GM19351 (cell line): Measurements from ENCODE around the gene KIF4A.
"Not testable (repeated sequence)": the region's sequence is repeated elsewhere in the genome, so short reads cannot be mapped to it uniquely, and the experiment has no call there.

Experiments
- ATAC-seq: cut with Tn5 transposase; IDR thresholded peaks from one replicate; pipeline ENCODE4 v1.9.1; 2021; ENCODE audit warnings: mild to moderate bottlenecking, moderate library complexity; ENCODE audit not compliant: unreplicated experiment

KIF4A gene

DNA sequence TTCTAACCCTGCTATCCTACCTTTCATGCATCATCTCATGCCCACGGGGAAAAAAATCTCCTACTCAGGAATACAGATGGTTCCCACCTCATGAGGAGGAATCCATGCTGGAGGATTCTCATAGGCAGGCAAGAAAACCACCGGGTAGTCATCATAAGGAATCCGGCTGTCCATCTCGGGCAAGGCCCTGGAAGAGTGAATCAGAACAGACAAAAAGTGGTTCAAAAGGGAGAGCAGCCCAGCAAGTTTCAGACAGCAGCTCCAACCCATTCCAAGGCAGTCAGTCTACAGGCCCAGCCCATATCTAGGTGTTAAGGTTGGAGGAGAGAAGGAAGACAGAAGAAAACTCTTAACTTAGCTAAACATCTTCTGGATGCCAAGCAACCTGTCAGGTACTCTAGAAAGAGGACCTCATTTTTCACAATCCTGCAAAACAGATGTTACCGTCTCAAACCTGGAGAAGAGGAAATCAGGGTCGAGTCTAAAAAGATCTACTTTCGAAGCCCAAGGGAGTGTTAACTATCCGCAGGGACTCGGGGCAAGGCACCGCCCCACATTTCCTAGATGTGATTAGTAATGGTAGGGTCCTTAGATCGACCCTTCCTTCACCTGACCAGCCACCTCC is 624 bp upstream of the KIF4A start:
- peak; percentile 3 for ATAC-seq

DNA sequence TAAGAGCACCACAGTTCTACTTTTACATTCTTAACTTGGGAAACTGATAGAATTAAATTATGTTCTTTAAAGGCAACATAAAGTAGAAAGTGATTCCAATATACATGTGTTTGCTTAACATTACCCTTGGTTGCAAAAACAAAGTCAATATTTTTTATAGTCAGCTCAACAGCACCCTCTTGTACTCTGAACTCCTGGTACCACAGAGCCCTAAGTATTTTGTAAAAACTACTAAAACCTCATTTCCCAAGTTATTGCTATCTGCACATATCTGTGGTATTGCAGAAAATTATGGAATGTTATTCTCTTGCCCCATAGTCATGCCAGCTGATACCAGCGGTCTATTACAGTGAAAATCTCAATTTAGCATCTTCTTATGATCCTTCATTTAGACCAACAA is 2.9 kb downstream of the KIF4A start:
- no peak for ATAC-seq

DNA sequence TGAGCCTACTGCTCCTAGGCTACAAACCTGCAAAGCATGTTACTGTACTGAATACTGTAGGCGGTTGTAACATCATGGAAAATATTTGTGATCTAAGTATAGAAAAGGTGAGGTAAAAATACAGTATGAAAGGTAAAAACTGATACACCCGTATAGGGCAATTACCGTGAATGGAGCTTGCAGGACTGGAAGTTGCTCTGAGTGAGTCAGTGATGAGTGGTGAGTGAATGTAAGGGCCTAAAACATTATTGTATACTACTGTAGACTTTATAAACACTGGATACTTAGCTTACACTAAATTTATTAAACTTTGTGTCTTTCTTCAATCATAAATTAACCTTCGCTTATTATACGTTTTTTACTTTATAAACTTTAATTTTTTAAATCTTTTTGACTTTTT is 3.7 kb downstream of the KIF4A start:
- no peak for ATAC-seq

DNA sequence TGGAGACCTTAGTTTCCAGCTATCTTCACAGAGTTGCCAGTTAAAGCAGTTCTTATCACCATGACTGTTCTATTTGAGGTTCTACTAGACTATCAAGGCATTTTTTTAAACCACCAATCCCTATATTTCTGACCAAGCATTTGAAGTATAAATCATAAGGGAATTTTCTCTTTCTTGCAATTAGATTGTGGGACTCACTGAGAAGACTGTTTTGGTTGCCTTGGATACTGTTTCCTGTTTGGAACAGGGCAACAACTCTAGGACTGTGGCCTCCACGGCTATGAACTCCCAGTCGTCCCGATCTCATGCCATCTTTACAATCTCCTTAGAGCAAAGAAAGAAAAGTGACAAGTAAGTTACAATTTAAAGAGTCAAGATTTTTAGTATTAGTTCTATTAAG is 11.8 kb downstream of the KIF4A start:
- ATAC-seq, result no peak

DNA sequence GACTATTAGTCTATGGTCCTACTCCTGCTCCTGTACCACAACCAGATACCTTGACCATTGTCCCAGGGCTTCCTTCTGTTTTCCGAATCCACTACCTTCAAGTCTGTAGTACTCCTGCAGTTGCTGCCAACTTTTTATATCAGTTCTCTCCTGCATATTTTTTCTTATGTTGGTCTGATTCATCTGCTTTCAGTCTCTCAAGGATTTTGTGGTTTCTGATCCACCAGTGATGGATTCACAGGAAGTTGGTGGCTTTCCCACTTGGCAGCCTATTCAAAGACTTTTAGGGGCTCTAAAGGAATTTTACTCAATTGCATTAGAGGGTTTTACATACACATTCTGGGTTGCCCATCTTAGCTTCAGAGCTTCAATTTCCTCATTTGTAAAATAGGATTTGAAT is 23.6 kb downstream of the KIF4A start:
- no peak for ATAC-seq

DNA sequence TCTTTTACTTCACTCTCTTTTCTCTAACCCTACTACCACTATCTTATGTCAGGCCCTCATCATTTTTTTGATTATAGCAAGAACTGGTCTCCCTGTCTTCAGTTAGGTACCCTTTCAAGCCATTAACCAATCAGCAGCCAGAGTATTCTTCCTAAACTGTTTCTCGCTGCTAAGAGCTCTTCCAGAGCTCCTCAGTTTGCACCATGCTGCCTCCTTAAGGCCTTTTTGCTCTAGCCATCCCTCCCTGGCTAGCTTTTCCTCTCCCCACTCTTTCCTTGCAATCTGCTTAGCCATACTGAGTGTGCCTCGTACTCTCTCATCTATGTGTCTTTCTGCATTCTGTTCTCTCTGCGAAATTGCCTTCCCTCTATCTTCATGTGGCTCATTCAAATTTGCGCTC is 32.9 kb downstream of the KIF4A start:
- no peak for ATAC-seq

DNA sequence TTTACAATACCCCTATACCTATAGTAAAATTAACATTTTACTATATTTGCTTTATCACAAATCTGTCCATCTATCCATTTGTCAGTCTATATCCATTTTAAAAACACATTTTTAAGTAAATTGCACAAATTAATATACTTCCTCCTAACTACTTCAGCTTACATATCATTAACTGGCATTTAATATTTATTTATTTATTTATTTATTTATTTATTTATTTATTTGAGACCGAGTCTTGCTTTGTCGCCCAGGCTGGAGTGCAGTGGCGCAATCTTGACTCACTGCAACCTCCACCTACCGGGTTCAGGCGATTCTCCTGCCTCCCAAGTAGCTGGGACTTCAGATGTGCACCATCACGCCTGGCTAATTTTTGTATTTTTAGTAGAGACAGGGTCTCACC is 33.7 kb downstream of the KIF4A start:
- not testable (repeated sequence) for ATAC-seq

DNA sequence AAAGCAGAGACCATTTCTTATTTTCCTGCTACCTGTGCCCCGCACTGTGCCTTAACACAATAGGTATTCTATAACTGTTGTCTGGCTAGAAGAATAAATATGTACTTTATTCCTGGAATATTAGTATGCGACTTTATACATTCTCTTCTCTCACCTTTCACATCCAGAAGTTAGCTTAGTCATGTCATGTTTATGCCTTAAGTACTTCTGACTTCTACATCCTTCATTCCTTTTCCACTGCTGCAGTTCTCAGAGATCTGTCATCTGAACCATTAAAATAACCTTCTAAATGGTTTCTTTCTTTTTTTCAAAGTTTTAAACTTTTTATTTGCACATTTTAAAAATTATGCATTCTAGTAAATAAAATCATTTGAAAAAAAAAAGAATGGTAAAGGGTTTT is 34.4 kb downstream of the KIF4A start:
- no peak for ATAC-seq

DNA sequence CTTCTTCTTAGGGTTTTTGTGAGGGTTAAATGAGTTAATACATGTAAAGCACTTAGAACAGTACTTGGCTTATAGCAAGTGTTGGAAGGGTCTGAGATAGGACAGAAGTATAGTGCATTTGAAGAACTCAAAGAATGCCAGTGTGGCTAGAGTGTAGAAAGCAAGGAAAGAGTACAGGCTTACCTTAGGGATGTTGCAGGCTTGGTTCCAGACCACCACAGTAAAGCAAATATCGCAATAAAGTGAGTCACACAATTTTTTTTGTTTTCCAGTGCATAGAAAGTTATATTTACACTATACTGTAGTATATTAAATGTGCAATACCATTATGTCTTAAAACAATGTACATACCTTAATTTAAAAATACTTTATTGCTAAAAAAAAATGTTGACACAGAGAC is 41.3 kb downstream of the KIF4A start:
- ATAC-seq, result no peak

DNA sequence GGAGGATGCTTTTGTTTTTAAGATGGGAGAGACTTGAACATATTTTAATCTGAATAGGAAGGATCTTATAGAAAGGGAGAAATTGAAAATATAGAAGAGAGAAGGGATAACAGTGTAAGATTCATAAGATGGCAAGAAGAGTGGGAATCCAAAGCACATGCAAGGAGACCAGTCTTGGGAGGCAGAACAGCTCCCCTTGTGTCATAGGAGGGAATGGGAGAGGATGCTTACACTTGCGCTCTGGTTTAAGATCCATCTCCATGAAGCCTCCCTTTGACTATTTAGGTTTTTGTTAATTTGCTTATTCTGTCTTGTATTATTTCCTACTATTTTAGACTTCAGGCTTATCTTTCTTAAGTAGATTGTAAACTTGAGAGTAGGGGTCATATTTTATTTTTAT is 42.7 kb downstream of the KIF4A start:
- ATAC-seq, result no peak

DNA sequence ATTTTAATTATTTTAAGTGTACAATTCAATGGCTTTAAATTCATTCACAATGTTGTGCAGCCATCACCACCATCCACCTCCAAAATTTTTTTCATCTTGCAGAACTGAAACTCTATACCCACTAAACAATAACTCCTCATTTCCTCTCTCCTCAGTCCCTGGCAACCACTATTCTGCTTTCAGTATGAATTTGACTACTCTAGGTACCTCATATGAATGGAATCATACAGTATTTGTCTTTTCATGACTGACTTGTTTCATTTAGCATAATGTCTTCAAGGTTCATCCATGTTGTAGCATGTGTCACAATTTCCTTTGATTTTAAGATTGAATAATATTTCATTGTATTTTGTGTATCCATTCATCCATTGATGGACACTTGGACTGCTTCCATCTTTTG is 46.9 kb downstream of the KIF4A start:
- peak; percentile 100 for ATAC-seq

DNA sequence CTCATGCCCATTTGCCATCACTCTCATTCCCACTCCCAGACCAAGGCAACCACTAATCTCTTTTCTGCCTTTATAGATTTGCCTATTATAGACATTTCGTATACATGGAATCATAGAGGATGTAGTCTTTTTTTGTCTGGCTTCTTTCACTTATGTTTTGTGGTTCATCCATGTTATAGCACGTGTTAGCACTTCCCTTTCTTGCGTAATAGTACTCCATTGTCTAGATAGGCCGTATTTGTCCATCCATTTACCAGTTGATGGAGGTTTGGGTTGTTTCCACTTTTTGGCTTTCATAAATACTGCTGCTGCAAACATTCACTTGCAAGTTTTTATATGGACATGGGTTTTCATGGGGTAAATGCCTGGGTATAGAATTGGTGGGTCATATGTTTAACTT is 48.4 kb downstream of the KIF4A start:
- ATAC-seq, result no peak

DNA sequence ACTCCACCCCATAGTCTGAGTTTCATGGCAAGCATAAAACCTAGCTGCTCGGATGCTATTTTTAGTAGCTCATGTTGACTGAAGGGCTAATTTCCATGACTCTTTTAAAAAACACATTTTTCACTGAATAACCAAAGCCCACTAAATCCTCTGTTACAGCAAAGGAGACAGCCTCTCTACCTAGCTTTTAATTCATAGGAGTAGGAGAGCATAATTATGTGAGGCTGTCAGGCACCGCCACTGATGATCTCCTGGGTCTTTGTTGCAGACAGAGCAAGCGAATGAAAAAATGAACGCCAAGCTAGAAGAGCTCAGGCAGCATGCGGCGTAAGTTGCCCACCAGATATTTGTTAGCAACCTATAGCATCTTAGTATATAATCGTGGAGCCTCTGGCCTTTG is 53.5 kb downstream of the KIF4A start:
- no peak for ATAC-seq

DNA sequence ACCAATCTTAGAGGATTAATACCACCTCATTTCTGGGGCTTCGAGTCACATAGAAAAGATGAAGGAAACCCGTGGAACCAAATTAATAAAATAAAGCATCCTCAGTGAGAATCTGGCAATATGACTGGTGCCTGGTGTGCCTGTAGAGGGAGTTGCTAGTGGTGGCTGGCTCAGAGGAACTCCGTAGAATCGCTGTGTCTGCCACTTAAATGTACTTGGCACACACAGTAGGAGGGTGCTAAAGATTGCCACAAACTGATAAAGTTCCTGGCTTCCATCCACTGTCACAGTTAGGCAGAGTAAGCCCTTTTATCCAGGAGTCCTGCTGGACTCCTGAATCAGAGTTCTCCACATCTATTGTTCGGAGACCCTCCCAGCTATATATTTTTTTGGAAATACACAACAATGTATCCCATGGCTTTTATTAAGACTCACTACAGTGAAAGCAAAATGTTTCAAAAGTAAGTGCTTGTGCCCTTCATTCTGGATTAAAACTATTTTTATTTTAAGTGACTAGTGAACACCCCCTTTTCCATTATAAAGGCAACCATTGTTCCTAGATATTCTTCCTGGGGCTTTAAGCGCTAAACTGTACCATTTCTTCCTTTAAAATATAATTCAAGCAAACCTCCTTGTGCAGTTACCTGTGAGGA is 56.6 kb downstream of the KIF4A start:
- no peak for ATAC-seq

DNA sequence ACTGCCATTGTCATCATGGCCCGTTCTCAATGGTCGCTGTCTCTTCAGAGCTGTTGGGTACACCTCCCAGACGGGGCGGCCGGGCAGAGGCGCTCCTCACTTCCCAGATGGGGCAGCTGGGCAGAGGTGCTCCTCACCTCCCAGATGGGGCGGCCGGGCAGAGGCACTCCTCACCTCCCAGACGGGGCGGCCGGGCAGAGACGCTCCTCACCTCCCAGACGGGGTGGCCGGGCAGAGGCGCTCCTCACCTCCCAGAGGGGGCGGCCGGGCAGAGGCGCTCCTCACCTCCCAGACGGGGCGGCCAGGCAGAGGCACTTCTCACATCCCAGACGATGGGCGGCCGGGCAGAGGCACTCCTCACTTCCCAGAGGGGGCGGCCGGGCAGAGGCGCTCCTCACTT is 58.9 kb downstream of the KIF4A start:
- not testable (repeated sequence) for ATAC-seq

DNA sequence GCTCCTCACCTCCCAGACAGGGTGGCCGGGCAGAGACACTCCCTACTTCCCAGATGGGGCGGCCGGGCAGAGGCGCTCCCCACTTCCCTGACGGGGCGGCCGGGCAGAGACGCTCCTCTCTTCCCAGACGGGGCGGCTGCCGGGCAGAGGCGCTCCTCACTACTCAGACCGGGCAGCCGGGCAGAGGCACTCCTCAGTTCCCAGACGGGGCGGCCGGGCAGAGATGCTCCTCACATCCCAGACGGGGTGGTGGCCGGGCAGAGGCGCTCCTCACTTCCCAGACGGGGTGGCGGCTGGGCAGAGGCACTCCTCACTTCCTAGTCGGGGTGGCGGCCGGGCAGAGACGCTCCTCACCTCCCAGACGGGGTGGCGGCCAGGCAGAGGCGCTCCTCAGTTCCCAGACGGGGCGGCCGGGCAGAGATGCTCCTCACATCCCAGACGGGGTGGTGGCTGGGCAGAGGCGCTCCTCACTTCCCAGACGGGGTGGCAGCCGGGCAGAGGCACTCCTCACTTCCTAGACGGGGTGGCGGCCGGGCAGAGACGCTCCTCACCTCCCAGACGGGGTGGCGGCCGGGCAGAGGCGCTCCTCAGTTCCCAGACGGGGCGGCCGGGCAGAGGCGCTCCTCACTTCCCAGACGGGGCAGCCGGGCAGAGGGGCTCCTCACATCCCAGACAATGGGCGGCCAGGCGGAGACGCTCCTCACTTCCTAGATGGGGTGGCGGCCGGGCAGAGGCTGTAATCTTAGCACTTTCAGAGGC is 59.6 kb downstream of the KIF4A start:
- not testable (repeated sequence) for ATAC-seq

DNA sequence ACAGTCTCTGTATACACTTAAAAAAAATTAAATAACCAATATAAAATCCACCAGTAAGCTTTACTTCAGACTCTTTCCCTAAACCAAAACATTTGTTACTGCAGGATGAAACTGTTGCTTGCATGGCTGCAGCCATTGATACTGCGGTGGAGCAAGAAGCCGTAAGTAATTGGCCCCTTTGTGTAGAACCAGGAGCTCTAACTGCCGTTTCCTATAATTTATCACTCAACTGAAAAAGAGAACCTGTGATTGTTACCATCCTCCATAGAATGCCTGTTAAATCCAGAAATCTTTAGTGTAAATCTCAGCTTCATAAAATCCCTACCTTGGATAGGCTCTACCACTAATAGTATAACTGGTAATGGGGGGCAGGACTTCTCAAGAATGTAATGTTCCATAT is 62.6 kb downstream of the KIF4A start:
- no peak for ATAC-seq

DNA sequence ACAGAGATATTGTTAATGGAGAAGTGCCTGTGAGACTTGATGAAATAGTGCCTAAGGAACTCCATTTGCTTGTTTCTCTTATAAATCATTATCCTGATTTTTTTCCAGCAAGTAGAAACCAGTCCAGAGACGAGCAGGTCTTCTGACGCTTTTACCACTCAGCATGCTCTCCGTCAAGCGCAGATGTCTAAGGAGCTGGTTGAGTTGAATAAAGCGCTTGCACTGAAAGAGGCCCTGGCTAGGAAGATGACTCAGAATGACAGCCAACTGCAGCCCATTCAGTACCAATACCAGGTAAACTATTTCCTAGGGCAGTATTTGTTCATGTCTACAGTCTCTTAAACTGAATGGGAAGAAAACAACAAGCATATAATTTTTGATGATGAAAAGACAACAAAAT is 63.6 kb downstream of the KIF4A start:
- no peak for ATAC-seq

DNA sequence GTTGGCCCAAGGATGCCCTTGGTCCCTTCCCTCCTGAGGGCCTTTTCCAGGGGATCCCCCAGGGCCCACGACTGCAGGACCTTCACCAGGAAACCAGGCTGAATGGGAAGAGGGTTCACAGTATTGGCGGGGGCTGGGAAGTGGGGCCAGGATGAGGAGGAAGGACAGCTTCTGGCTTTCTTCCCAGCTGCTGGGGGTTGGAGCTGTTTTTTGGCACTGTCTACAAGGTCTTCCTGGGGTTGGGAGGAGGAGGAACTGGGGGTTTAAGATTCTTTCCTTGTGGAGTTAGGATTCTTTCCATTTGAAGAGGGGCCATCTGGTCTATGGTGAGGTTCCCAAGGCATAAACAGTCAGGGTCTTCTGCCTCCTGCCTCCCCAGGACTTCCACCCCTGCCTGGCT is 64.8 kb downstream of the KIF4A start:
- no peak for ATAC-seq

DNA sequence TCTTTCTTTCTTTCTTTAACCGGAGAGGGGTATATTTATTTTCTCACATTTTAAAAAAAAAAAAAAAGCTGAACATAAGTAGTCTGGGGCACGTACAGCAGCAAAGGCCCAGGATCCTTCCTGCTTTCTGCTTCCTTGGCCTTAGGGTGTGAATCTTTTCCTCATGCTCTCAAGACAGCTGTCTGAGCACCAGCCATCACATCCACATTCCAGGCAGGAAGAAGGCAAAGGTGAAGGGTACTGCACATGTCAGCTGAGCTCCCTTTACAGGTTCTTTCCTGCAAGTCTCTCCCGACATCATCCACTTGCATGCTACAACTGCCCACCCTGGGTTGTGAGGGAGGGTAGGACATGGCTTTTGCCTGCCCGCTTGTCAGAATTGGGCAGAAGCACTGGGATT is 69.6 kb downstream of the KIF4A start:
- ATAC-seq, result no peak

DNA sequence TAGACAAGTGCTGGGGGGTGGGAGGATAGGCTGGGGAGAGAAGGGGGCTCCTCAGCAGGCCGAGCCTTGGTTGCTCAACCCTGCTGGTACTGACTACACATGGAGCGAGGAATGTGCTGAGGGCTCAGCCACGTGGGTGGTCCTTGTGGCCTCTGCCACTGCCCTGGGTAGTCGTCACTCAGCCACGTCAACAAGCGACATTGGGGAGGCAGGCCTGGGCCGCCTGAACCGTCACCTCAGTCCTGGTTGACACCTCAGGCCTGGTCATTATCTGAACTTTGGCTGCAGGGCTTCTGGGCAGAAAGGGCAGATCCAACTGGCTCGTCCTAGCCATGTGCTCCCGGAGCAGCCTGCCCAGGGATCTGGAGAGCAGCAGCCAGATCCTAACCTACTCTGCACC is 70.5 kb downstream of the KIF4A start:
- no peak for ATAC-seq

DNA sequence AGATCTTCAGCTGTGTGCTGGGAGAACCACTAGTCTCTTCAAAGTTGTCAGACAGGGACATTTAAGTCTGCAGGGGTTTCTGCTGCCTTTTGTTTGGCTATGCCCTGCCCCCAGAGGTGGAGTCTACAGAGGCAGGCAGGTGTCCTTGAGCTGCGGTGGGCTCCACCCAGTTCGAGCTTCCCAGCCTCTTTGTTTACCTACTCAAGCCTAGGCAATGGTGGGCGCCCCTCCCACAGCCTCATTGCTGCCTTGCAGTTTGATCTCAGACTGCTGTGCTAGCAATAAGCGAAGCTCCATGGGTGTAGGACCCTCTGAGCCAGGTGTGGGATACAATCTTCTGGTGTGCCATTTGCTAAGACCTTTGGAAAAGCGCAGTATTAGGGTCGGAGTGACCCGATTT is 78.8 kb downstream of the KIF4A start:
- ATAC-seq, result not testable (repeated sequence)
